Inflammatory macrophage treated with lipopolysaccharide for 4 hours (primary cell): Measurements from ENCODE around the gene ZNF681.
"Not testable (repeated sequence)": the region's sequence is repeated elsewhere in the genome, so short reads cannot be mapped to it uniquely, and the experiment has no call there.

ENCODE experiments used
- DNase-seq: peaks from one replicate; pipeline ENCODE4 v3.0.0-alpha.2; 2020

ZNF681 gene

GRCh38 chr19:23771761-23772674 lies 13.3 kb upstream of the ZNF681 start:
- no peak for DNase-seq

DNA sequence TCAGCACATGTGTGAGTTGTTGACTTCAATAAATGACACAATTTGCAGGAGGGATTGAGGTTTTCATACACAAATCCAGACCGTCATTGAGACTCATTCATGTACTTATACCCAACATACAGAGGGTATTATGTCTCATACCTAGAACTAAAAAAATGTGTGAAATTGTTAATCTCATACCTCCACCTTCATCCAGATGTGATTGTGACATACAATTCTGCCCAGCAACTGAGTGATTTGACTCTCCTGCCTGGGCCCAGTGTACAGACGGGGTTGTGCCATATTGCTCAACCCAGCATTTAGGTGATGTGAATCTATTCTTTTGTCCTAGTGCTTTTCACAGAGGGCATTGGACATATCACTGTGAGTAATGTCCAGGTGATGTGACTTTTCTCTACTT lies 12.6 kb upstream of the ZNF681 start:
- no peak for DNase-seq

- no peak for DNase-seq
Observed at GRCh38 chr19:23770672-23771250, 12.1 kb upstream of the ZNF681 start.

- no peak for DNase-seq
Observed at GRCh38 chr19:23769691-23770468, 11.2 kb upstream of the ZNF681 start.

DNA sequence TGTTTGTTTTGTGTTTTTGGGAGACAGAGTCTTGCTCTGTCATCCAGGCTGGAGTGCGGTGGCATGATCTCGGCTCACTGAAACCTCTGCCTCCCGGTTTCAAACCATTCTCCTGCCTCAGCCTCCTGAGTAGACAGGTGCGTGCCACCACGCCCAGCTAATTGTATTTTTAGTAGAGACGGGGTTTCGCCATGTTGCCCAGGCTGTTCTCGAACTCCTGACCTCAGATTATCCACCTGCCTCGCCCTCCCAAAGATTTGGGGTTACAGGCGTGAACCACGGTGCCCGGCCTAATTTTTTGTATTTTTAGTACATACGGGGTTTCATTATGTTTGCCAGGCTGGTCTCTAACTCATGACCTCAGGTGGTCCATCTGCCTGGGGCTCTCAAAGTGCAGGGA lies 8.3 kb upstream of the ZNF681 start:
- no peak for DNase-seq

- DNase-seq, result no peak
Observed at GRCh38 chr19:23764781-23765180, 6.1 kb upstream of the ZNF681 start.

- DNase-seq, result peak; percentile 12
Observed at GRCh38 chr19:23762884-23763711, 4.4 kb upstream of the ZNF681 start.

GRCh38 chr19:23762548-23762883 lies 3.8 kb upstream of the ZNF681 start:
- no peak for DNase-seq

GRCh38 chr19:23760326-23760725 lies 1.6 kb upstream of the ZNF681 start:
- not testable (repeated sequence) for DNase-seq

DNA sequence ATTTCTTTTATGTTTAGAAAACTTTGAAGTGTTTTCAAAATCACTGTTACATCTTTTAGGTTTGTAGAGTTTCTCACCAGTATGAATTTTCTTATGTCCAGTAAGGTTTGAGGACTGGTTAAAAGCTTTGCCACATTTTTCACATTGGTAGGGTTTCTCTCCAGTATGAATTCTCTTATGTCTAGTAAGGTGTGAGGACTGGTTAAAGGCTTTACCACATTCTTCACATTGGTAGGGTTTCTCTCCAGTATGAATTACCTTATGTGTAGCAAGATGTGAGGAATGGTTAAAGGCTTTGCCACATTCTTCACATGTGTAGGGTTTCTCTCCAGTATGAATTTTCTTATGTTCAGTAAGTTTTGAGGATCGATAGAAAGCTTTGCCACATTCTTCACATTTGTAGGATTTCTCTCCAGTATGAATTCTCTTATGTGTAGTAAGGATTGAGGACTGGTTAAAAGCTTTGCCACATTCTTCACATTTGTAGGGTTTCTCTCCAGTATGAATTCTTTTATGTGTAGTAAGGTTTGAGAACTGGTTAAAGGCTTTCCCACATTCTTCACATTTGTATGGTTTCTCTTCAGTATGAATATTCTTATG lies 15.0 kb downstream of the ZNF681 start:
- DNase-seq, result not testable (repeated sequence)

DNA sequence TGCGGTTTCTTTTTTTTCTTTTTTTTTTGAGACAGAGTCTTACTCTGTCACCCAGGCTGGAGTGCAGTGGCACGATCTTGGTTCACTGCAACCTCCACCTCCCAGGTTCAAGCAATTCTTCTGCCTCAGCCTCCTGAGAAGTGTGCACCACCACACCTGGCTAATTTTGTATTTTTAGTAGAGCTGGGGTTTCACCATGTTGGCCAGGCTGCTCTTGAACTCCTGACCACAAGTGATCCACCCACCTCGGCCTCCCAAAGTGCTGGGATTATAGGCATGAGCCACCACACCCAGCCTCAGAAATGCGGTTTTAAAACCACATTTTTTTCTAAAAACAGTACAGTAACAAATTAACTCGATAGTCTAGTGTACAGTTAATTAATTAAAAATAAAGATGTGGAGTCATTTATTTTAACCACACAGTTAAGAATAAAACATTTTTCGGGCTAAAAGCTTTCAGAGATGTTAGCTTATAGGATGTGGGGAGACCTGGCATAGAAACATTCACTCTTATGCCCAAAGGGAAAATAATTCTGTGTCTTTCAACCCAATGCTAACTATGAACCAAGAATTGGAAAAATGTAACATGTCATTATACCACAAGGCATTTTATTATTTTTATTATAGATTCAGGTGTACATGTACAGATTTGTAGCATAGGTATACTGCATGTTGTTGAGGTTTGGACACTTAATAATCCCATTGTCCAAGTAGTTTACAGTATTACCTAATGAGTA lies 27.8 kb downstream of the ZNF681 start:
- DNase-seq, result not testable (repeated sequence)

DNA sequence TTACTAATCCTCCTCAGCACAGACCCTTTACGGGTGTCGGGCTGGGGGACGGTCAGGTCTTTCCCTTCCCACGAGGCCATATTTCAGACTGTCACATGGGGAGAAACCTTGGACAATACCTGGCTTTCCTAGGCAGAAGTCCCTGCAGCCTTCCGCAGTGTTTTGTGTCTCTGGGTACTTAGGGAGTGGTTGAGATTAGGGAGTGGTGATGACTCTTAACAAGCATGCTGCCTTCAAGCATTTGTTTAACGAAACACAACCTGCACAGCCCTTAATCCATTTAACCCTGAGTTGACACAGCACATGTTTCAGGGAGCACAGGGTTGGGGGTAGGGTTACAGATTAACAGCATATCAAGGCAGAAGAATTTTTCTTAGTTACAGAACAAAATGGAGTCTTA lies 34.5 kb downstream of the ZNF681 start:
- not testable (repeated sequence) for DNase-seq

GRCh38 chr19:23718802-23719201 lies 39.9 kb downstream of the ZNF681 start:
- DNase-seq, result no peak

GRCh38 chr19:23716792-23717191 lies 41.9 kb downstream of the ZNF681 start:
- no peak for DNase-seq

- DNase-seq, result no peak
Observed at GRCh38 chr19:23709347-23709746, 49.3 kb downstream of the ZNF681 start.

DNA sequence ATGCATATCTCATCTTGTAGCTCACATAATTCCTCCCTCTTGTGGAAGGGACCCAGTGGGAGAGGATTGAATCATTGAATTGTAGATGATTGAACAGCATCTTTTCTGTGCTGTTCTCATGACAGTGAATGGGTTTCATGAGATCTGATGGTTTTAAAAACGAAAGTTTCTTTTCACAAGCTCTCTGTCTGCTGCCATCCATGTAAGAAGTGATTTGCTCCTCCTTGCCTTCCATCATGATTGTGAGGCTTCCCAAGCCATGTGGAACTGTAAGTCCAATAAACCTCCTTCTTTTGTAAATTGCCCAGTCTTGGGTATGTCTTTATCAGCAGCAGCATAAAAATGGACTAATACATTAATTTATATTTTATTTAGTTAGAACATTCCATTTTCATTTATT lies 52.0 kb downstream of the ZNF681 start:
- no peak for DNase-seq

- DNase-seq, result no peak
Observed at GRCh38 chr19:23699521-23699860, 59.2 kb downstream of the ZNF681 start.

GRCh38 chr19:23698711-23699520 lies 59.8 kb downstream of the ZNF681 start:
- DNase-seq, result no peak

DNA sequence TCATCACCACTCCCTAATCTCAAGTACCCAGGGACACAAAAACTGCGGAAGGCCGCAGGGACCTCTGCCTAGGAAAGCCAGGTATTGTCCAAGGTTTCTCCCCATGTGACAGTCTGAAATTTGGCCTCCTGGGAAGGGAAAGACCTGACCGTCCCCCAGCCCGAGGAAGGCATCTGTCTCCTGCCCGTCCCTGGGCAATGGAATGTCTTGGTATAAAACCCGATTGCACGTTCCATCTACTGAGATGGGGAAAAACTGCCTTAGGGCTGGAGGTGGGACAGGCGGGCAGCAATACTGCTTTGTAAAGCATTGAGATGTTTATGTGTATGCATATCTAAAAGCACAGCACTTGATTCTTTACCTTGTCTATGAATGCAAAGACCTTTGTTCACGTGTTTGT lies 65.8 kb downstream of the ZNF681 start:
- DNase-seq, result not testable (repeated sequence)
